SK-N-SH treated with all-trans-retinoic acid at 6 μM for 48 hours (cell line): Measurements from ENCODE around the gene NPTXR.

ENCODE experiments used
- ATAC-seq: fragments of 200-7000 bp; cut with Tn5 transposase; 3 replicates; pipeline ENCODE4 v1.9.1; 2020; ENCODE audit warnings: mild to moderate bottlenecking, moderate library complexity
- ARNTL ChIP-seq: fragments of 450-650 bp; formaldehyde crosslinking; IDR thresholded peaks from 2 replicates; pipeline ENCODE4 v1.5.0; 2020; ENCODE audit warnings: low read depth, mild to moderate bottlenecking, moderate library complexity, borderline replicate concordance
- BACH2 ChIP-seq: fragments of 250-450 bp; sonication (Bioruptor Pico); IDR thresholded peaks from 2 replicates; pipeline ENCODE4 v1.9.0; 2021; ENCODE audit warnings: mild to moderate bottlenecking, borderline replicate concordance
- CSDC2 ChIP-seq: fragments of 250-450 bp; sonication (Bioruptor Pico); IDR thresholded peaks from 2 replicates; pipeline ENCODE4 v1.5.0; 2020; ENCODE audit warnings: mild to moderate bottlenecking, moderate library complexity
- ESRRG ChIP-seq: fragments of 250-450 bp; sonication (Bioruptor Pico); IDR thresholded peaks from 2 replicates; pipeline ENCODE4 v1.6.1; 2021; ENCODE audit warnings: mild to moderate bottlenecking
- OSR1 ChIP-seq: fragments of 250-450 bp; sonication (Bioruptor Pico); IDR thresholded peaks from 2 replicates; pipeline ENCODE4 v1.8.0; 2022; ENCODE audit warnings: moderate library complexity, mild to moderate bottlenecking, inconsistent platforms
- PPARA ChIP-seq: fragments of 250-450 bp; sonication (Bioruptor Pico); IDR thresholded peaks from 2 replicates; pipeline ENCODE4 v1.5.0; 2020; ENCODE audit warnings: mild to moderate bottlenecking, borderline replicate concordance
- TOX ChIP-seq: fragments of 250-450 bp; sonication (Bioruptor Pico); IDR thresholded peaks from 2 replicates; pipeline ENCODE4 v1.8.0; 2021; ENCODE audit warnings: mild to moderate bottlenecking, moderate library complexity, borderline replicate concordance
- ZC3H10 ChIP-seq: fragments of 250-450 bp; sonication (Bioruptor Pico); IDR thresholded peaks from 2 replicates; pipeline ENCODE4 v1.5.1; 2021; ENCODE audit warnings: mild to moderate bottlenecking, moderate library complexity
- ZFP3 ChIP-seq: fragments of 250-450 bp; sonication (Bioruptor Pico); IDR thresholded peaks from 2 replicates; pipeline ENCODE4 v1.5.0; 2020; ENCODE audit warnings: mild to moderate bottlenecking, moderate library complexity
- ZFP30 ChIP-seq: fragments of 450-650 bp; formaldehyde crosslinking; IDR thresholded peaks from 2 replicates; pipeline ENCODE4 v1.5.0; 2022; ENCODE audit warnings: mild to moderate bottlenecking, moderate library complexity
- ZNF565 ChIP-seq: fragments of 450-650 bp; formaldehyde crosslinking; conservative IDR thresholded peaks from 2 replicates; pipeline ENCODE4 v1.5.0; 2020; ENCODE audit warnings: low read depth, mild to moderate bottlenecking, moderate library complexity
- ZNF70 ChIP-seq: fragments of 450-650 bp; formaldehyde crosslinking; IDR thresholded peaks from 2 replicates; pipeline ENCODE4 v1.5.0; 2020; ENCODE audit warnings: mild to moderate bottlenecking, moderate library complexity
- ZNF8 ChIP-seq: fragments of 450-650 bp; formaldehyde crosslinking; IDR thresholded peaks from 2 replicates; pipeline ENCODE4 v1.5.0; 2020; ENCODE audit warnings: mild to moderate bottlenecking, moderate library complexity
- TF ChIP-seq, protein P1 (sequence below): fragments of 250-450 bp; sonication (Bioruptor Pico); IDR thresholded peaks from 2 replicates; pipeline ENCODE4 v1.8.0; 2020; ENCODE audit warnings: mild to moderate bottlenecking, moderate library complexity, borderline replicate concordance
- TF ChIP-seq, protein P2 (sequence below): fragments of 250-450 bp; sonication (Bioruptor Pico); IDR thresholded peaks from 2 replicates; pipeline ENCODE4 v1.5.1; 2021; ENCODE audit warnings: mild to moderate bottlenecking, moderate library complexity
- TF ChIP-seq, protein P3 (sequence below): fragments of 250-450 bp; sonication (Bioruptor Pico); IDR thresholded peaks from 2 replicates; pipeline ENCODE4 v1.5.0; 2020; ENCODE audit warnings: mild to moderate bottlenecking, moderate library complexity
- TF ChIP-seq, protein P4 (sequence below): fragments of 250-450 bp; sonication (Bioruptor Pico); IDR thresholded peaks from 2 replicates; pipeline ENCODE4 v1.8.0; 2021; ENCODE audit warnings: low read depth, mild to moderate bottlenecking, moderate library complexity, borderline replicate concordance
- TF ChIP-seq, protein P5 (sequence below): fragments of 250-450 bp; sonication (Bioruptor Pico); IDR thresholded peaks from 2 replicates; pipeline ENCODE4 v1.5.1; 2020; ENCODE audit warnings: low read depth, mild to moderate bottlenecking, moderate library complexity

NPTXR gene

DNA sequence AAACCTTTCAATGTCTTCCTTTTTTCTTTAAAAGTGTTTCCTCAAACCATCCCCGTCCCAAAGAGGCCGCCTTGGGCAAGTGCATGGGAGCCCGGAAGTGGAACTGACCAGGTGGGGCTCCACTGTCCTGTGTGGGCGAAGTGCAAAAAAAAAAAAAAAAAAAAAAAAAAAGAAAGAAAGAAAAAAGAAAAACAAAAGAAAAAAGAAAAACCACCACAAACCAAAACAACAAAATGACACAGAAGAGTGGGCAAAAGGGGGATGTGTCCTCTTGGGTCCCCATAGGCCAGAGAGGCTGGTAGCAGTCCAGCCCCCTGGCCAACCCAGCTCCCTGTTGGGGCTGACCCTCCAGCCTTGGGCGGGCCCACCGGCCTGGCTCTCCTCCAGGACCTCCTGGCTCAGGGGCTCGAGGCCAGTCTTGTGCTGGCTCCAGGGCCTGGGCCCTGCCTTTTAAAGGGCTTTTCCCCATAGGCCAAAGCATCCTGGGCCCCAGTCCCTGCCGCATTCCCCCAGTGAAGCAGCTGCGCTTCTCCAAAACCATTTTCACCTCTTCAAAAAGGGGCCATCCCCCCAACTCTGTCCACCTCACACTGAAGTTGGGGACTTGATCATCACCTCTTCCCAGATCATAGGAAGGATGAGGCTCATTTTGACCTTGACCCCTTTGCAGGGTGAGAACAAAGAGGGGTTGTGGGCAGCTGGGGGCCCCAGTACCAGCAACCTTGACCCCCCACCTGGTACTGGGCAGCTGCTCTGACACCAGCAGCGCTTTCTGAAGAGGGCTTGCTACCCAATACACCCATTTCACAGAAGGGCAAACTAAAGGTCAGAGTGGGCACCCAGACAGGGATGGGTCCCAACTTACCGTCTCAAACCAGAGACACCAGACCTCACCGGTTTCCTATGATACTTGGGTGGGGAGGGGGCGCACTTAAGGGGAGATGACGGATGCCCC, 18.8 kb upstream of the NPTXR start:
- TF ChIP-seq, protein P1, sequence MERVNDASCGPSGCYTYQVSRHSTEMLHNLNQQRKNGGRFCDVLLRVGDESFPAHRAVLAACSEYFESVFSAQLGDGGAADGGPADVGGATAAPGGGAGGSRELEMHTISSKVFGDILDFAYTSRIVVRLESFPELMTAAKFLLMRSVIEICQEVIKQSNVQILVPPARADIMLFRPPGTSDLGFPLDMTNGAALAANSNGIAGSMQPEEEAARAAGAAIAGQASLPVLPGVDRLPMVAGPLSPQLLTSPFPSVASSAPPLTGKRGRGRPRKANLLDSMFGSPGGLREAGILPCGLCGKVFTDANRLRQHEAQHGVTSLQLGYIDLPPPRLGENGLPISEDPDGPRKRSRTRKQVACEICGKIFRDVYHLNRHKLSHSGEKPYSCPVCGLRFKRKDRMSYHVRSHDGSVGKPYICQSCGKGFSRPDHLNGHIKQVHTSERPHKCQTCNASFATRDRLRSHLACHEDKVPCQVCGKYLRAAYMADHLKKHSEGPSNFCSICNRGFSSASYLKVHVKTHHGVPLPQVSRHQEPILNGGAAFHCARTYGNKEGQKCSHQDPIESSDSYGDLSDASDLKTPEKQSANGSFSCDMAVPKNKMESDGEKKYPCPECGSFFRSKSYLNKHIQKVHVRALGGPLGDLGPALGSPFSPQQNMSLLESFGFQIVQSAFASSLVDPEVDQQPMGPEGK (CRISPR knock-in tag): no peak
- no peak for TF ChIP-seq ZNF8
- no peak; the same call in 1 of the 3 replicates for ATAC-seq

DNA sequence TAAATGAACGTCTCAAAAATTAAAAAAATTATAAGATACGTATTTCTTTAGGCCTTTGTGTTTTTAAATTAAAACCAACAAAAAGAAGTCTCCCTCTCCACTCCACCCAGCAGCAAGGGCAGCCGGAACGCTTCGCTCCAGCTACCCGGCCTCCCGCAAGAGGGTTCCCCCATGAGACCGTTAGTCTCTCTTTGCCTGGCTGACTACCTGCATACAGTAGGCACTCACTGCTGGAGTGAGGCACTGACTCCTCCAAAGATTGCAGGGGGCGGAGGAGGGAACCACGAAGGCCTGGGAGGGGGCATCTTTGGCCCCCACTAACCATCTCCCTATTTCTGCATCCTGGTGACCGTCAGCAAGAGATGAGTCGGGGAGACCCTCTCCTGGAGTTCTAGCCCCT, 18.1 kb upstream of the NPTXR start:
- ATAC-seq: no peak
- TF ChIP-seq ZC3H10 (CRISPR knock-in tag) (no peak), CSDC2 (CRISPR knock-in tag) (no peak), PPARA (CRISPR knock-in tag) (no peak), ARNTL (CRISPR knock-in tag) (no peak), ESRRG (CRISPR knock-in tag) (no peak), ZNF565 (CRISPR knock-in tag) (no peak), TOX (CRISPR knock-in tag) (no peak), ZFP30 (CRISPR knock-in tag) (no peak)
- TF ChIP-seq, protein P2, sequence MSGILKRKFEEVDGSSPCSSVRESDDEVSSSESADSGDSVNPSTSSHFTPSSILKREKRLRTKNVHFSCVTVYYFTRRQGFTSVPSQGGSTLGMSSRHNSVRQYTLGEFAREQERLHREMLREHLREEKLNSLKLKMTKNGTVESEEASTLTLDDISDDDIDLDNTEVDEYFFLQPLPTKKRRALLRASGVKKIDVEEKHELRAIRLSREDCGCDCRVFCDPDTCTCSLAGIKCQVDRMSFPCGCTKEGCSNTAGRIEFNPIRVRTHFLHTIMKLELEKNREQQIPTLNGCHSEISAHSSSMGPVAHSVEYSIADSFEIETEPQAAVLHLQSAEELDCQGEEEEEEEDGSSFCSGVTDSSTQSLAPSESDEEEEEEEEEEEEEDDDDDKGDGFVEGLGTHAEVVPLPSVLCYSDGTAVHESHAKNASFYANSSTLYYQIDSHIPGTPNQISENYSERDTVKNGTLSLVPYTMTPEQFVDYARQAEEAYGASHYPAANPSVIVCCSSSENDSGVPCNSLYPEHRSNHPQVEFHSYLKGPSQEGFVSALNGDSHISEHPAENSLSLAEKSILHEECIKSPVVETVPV (CRISPR knock-in tag): no peak
- TF ChIP-seq, protein P3, sequence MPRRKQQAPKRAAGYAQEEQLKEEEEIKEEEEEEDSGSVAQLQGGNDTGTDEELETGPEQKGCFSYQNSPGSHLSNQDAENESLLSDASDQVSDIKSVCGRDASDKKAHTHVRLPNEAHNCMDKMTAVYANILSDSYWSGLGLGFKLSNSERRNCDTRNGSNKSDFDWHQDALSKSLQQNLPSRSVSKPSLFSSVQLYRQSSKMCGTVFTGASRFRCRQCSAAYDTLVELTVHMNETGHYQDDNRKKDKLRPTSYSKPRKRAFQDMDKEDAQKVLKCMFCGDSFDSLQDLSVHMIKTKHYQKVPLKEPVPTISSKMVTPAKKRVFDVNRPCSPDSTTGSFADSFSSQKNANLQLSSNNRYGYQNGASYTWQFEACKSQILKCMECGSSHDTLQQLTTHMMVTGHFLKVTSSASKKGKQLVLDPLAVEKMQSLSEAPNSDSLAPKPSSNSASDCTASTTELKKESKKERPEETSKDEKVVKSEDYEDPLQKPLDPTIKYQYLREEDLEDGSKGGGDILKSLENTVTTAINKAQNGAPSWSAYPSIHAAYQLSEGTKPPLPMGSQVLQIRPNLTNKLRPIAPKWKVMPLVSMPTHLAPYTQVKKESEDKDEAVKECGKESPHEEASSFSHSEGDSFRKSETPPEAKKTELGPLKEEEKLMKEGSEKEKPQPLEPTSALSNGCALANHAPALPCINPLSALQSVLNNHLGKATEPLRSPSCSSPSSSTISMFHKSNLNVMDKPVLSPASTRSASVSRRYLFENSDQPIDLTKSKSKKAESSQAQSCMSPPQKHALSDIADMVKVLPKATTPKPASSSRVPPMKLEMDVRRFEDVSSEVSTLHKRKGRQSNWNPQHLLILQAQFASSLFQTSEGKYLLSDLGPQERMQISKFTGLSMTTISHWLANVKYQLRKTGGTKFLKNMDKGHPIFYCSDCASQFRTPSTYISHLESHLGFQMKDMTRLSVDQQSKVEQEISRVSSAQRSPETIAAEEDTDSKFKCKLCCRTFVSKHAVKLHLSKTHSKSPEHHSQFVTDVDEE (CRISPR knock-in tag): no peak
- TF ChIP-seq, protein P4, sequence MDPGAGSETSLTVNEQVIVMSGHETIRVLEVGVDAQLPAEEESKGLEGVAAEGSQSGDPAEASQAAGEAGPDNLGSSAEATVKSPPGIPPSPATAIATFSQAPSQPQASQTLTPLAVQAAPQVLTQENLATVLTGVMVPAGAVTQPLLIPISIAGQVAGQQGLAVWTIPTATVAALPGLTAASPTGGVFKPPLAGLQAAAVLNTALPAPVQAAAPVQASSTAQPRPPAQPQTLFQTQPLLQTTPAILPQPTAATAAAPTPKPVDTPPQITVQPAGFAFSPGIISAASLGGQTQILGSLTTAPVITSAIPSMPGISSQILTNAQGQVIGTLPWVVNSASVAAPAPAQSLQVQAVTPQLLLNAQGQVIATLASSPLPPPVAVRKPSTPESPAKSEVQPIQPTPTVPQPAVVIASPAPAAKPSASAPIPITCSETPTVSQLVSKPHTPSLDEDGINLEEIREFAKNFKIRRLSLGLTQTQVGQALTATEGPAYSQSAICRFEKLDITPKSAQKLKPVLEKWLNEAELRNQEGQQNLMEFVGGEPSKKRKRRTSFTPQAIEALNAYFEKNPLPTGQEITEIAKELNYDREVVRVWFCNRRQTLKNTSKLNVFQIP (CRISPR knock-in tag): no peak
- TF ChIP-seq, protein P5, sequence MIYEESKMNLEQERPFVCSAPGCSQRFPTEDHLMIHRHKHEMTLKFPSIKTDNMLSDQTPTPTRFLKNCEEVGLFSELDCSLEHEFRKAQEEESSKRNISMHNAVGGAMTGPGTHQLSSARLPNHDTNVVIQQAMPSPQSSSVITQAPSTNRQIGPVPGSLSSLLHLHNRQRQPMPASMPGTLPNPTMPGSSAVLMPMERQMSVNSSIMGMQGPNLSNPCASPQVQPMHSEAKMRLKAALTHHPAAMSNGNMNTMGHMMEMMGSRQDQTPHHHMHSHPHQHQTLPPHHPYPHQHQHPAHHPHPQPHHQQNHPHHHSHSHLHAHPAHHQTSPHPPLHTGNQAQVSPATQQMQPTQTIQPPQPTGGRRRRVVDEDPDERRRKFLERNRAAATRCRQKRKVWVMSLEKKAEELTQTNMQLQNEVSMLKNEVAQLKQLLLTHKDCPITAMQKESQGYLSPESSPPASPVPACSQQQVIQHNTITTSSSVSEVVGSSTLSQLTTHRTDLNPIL (CRISPR knock-in tag): no peak
- TF ChIP-seq, protein P1 (CRISPR knock-in tag): no peak

DNA sequence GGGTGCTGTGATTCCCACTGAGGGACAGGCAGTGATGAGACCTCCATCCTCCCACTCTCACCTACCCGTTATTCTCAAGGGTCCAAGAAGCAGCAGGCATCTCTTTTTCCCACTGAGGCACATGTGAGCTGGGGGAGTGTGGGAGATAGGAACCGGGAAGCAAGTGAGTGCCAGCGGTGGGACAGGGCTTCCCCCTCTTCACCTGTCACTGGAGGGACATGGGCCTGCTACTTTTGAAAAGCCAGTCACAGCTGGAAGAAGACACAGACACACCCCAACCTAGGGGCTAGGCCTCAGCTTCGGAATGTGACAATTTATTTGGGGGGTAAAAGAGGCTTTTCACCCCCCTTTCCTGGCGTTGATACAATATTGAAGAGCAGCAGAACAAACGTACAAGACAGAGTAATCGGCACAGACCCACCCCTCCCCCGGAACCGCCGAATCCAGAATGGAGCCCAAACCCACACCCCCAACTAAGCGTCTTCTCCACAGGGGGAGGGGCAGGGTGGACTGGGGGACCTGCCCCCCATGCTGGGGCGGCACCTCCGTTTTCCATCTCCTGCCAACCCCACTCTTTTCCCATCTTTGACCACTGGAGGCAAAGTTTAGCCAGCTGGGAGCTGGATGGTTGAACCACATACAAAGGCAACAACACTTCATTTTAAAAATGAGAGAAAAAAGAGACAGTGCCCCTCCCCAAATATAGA, 17.5 kb upstream of the NPTXR start:
- TF ChIP-seq, protein P2 (CRISPR knock-in tag): no peak
- TF ChIP-seq, protein P4 (CRISPR knock-in tag): no peak
- TF ChIP-seq BACH2 (CRISPR knock-in tag) (no peak), ZNF565 (CRISPR knock-in tag) (no peak), TOX (CRISPR knock-in tag) (no peak), ZFP3 (CRISPR knock-in tag) (no peak), ZNF70 (CRISPR knock-in tag) (no peak), ZC3H10 (CRISPR knock-in tag) (no peak), OSR1 (CRISPR knock-in tag) (no peak)
- ATAC-seq: peak; percentile 21; the same call in 1 of the 3 replicates
